A549 (cell line): ENCODE data around the gene ADAMTS15. TPM values are rescaled to one million over a fixed set of nuclear protein-coding genes. Genes with fewer than 3 reads are reported as not detected.
A peak's percentile ranks its signal among the peaks of the same experiment; 100 is the strongest.

ENCODE experiments used
- ATAC-seq, 2 experiments: fragments of 200-7000 bp in 1 of 2; fragments of >200 bp in 1 of 2; cut with Nextera tagmentation in 1 of 2; cut with Tn5 transposase in 1 of 2; 3 replicates each; pipeline versions ENCODE4 v1.8.0 to v1.9.1; 2018 to 2020; ENCODE audit warnings: mild to moderate bottlenecking in 1 of 2, moderate library complexity in 1 of 2
- CTCF ChIA-PET: fragments of 300-600 bp; sonication (Branson Sonifier 250); formaldehyde crosslinking; extraction: SDS; loops from one replicate; lab custom pipeline; 2021; ENCODE audit warnings: antibody characterized with exemption, inconsistent platforms; lab: Yijun Ruan, JAX
- POLR2A ChIA-PET: fragments of 350-600 bp; formaldehyde crosslinking; extraction: SDS; loops from one replicate; lab custom pipeline; 2021; ENCODE audit warnings: antibody characterized with exemption, inconsistent platforms; lab: Yijun Ruan, JAX
- DNase-seq, 2 experiments: peaks; one replicate each; pipeline versions ENCODE4 v3.0.0 to v3.0.0-alpha.2; 2011 to 2016; ENCODE audit warnings: low read depth in 1 of 2, low spot score in 1 of 2
- FAIRE-seq: peaks from 2 replicates; lab custom pipeline; 2011; peaks lifted over from hg19 to GRCh38; lab: Jason Lieb, UNC
- H3K27ac ChIP-seq, 2 experiments: fragments of >200 bp; sonication (Bioruptor Twin); formaldehyde crosslinking; 3 replicates each; pipeline ENCODE4 v1.5.1; 2016 to 2017
- H3K4me1 ChIP-seq: fragments of >200 bp; sonication (Bioruptor Twin); formaldehyde crosslinking; 3 replicates; pipeline ENCODE4 v1.6.1; 2016
- H3K4me2 ChIP-seq: fragments of >200 bp; sonication (Bioruptor Twin); formaldehyde crosslinking; 3 replicates; pipeline ENCODE4 v1.6.1; 2016
- H3K4me3 ChIP-seq: fragments of >200 bp; sonication (Bioruptor Twin); formaldehyde crosslinking; 3 replicates; pipeline ENCODE4 v1.5.1; 2016
- H3K9me3 ChIP-seq: fragments of >200 bp; sonication (Bioruptor Twin); formaldehyde crosslinking; 3 replicates; pipeline ENCODE4 v1.6.1; 2016
- BHLHE40 ChIP-seq: IDR thresholded peaks from 2 replicates; pipeline ENCODE4 v1.6.1; 2012; ENCODE audit warnings: low read depth, low read length, inconsistent platforms
- CHD2 ChIP-seq: fragments of 150-350 bp; IDR thresholded peaks from 2 replicates; pipeline ENCODE4 v1.6.1; 2014; ENCODE audit warnings: low read length; ENCODE audit not compliant: partially characterized antibody
- ESRRA ChIP-seq: fragments of 150-350 bp; IDR thresholded peaks from 2 replicates; pipeline ENCODE4 v1.6.1; 2014; ENCODE audit warnings: mild to moderate bottlenecking, low read length, borderline replicate concordance
- FOSB ChIP-seq: fragments of 250-450 bp; sonication (Bioruptor Pico); IDR thresholded peaks from 2 replicates; pipeline ENCODE4 v1.5.0; 2020; ENCODE audit warnings: mild to moderate bottlenecking, moderate library complexity
- FOSL2 ChIP-seq, 2 experiments: fragments of 450-650 bp in 1 of 2; fragments of >200 bp in 1 of 2; sonication (Bioruptor Twin) in 1 of 2; formaldehyde crosslinking; IDR thresholded peaks; 2 replicates each; pipeline versions ENCODE4 v1.5.0 to v1.6.1; 2016 to 2020; ENCODE audit warnings: mild to moderate bottlenecking in 1 of 2, moderate library complexity in 1 of 2
- GATA3 ChIP-seq: IDR thresholded peaks from 2 replicates; pipeline ENCODE4 v1.6.1; 2012; ENCODE audit warnings: borderline replicate concordance
- HES2 ChIP-seq: fragments of >200 bp; sonication (Bioruptor Twin); formaldehyde crosslinking; IDR thresholded peaks from 2 replicates; pipeline ENCODE4 v1.6.1; 2016
- HEYL ChIP-seq: fragments of 250-450 bp; sonication (Bioruptor Pico); IDR thresholded peaks from 2 replicates; pipeline ENCODE4 v1.8.0; 2021; ENCODE audit warnings: mild to moderate bottlenecking, moderate library complexity
- HOXA7 ChIP-seq: fragments of 250-450 bp; sonication (Bioruptor Pico); IDR thresholded peaks from 2 replicates; pipeline ENCODE4 v1.5.0; 2020; ENCODE audit warnings: mild to moderate bottlenecking, moderate library complexity
- HOXB5 ChIP-seq: fragments of 250-450 bp; sonication (Bioruptor Pico); IDR thresholded peaks from 2 replicates; pipeline ENCODE4 v1.5.0; 2020; ENCODE audit warnings: mild to moderate bottlenecking, moderate library complexity
- JUN ChIP-seq, 2 experiments: fragments of >200 bp; sonication (Bioruptor Twin); formaldehyde crosslinking; IDR thresholded peaks; 2 replicates in 1 of 2; 3 replicates in 1 of 2; pipeline ENCODE4 v1.6.1; 2016 to 2017
- JUNB ChIP-seq: fragments of >200 bp; sonication (Bioruptor Twin); formaldehyde crosslinking; IDR thresholded peaks from 2 replicates; pipeline ENCODE4 v1.6.1; 2016
- MAFK ChIP-seq: fragments of 450-650 bp; IDR thresholded peaks from 2 replicates; pipeline ENCODE4 v1.6.1; 2014; ENCODE audit not compliant: partially characterized antibody
- MAX ChIP-seq: IDR thresholded peaks from 2 replicates; pipeline ENCODE4 v1.6.1; 2012
- NR3C1 ChIP-seq: fragments of >200 bp; sonication (Bioruptor Twin); formaldehyde crosslinking; IDR thresholded peaks from 3 replicates; pipeline ENCODE4 v1.6.1; 2017
- PHF8 ChIP-seq: fragments of 200-600 bp; sonication (generic); IDR thresholded peaks from 2 replicates; pipeline ENCODE4 v1.6.1; 2016; ENCODE audit warnings: low read depth, mild to moderate bottlenecking, antibody characterized with exemption, moderate library complexity, borderline replicate concordance
- RFX5 ChIP-seq: fragments of 450-650 bp; IDR thresholded peaks from 2 replicates; pipeline ENCODE4 v1.7.1; 2014; ENCODE audit warnings: antibody characterized with exemption, mild to moderate bottlenecking, moderate library complexity
- USF2 ChIP-seq: fragments of 450-650 bp; IDR thresholded peaks from 2 replicates; pipeline ENCODE4 v1.6.1; 2014; ENCODE audit warnings: antibody characterized with exemption
- ZSCAN20 ChIP-seq: fragments of 250-450 bp; sonication (Bioruptor Pico); IDR thresholded peaks from 2 replicates; pipeline ENCODE4 v1.8.0; 2022; ENCODE audit warnings: mild to moderate bottlenecking, moderate library complexity
- WGBS: methylation state at CpG from one replicate; pipeline ENCODE4 v1.1.6; 2017; ENCODE audit errors: missing lambda C conversion rate; 5-methylcytosine and 5-hydroxymethylcytosine counted together
- polyA plus RNA-seq, 4 experiments: library from polyadenylated mRNA; depleted of rRNA in 3 of 4; stranded (reverse); fragments of >200 nt; fragmentation: RNase III in 1 of 4; extraction: RNeasy Plus Mini Kit Qiagen cat#74134 plus additional on column Dnase treatment in 1 of 4; gene quantifications; 2 replicates in 3 of 4; 3 replicates in 1 of 4; pipeline ENCODE4 v1.2.3, GENCODE V29; 2011 to 2017
- TF ChIP-seq, protein P1 (sequence below): fragments of 250-450 bp; sonication (Bioruptor Pico); IDR thresholded peaks from 2 replicates; pipeline ENCODE4 v1.5.0; 2020; ENCODE audit warnings: low read depth, mild to moderate bottlenecking, moderate library complexity
- TF ChIP-seq, protein P2 (sequence below): IDR thresholded peaks from 2 replicates; pipeline ENCODE4 v1.6.1; 2012
- TF ChIP-seq, protein P3 (sequence below): fragments of 250-450 bp; sonication (Bioruptor Pico); IDR thresholded peaks from 2 replicates; pipeline ENCODE4 v1.5.0; 2021; ENCODE audit warnings: mild to moderate bottlenecking, moderate library complexity, borderline replicate concordance

The ADAMTS15 gene
- polyA plus RNA-seq, 2 of the 4 experiments (the other 2 are of a cell fraction), result 2.2 to 4.0 TPM

GRCh38 chr11:130478881-130479280, 30.4 kb downstream of the ADAMTS15 start:
- TF ChIP-seq FOSL2 (IDR thresholded peaks at IDR 0.05), result no peak
- TF ChIP-seq FOSL2 (CRISPR knock-in tag; IDR thresholded peaks at IDR 0.05), result no peak
- no peak for TF ChIP-seq ZSCAN20 (CRISPR knock-in tag)
- TF ChIP-seq NR3C1, result no peak
- TF ChIP-seq GATA3, result no peak
- TF ChIP-seq HEYL (CRISPR knock-in tag), result no peak
- TF ChIP-seq, protein P1, sequence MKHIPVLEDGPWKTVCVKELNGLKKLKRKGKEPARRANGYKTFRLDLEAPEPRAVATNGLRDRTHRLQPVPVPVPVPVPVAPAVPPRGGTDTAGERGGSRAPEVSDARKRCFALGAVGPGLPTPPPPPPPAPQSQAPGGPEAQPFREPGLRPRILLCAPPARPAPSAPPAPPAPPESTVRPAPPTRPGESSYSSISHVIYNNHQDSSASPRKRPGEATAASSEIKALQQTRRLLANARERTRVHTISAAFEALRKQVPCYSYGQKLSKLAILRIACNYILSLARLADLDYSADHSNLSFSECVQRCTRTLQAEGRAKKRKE (CRISPR knock-in tag), result no peak
- TF ChIP-seq JUN (IDR thresholded peaks at IDR 0.05), result no peak
- no peak for TF ChIP-seq PHF8
- TF ChIP-seq, protein P2, sequence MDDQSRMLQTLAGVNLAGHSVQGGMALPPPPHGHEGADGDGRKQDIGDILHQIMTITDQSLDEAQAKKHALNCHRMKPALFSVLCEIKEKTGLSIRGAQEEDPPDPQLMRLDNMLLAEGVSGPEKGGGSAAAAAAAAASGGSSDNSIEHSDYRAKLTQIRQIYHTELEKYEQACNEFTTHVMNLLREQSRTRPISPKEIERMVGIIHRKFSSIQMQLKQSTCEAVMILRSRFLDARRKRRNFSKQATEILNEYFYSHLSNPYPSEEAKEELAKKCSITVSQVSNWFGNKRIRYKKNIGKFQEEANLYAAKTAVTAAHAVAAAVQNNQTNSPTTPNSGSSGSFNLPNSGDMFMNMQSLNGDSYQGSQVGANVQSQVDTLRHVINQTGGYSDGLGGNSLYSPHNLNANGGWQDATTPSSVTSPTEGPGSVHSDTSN, result no peak
- no peak for TF ChIP-seq HOXB5 (CRISPR knock-in tag)
- TF ChIP-seq MAFK, result no peak
- TF ChIP-seq ESRRA, result no peak

GRCh38 chr11:130480186-130480585, 31.7 kb downstream of the ADAMTS15 start:
- H3K9me3 ChIP-seq, result no peaks in the 10 kb centered on the region
- 88% methylated on average over 5 of the region's 5 CpGs for WGBS
- no peak for DNase-seq
- H3K4me3 ChIP-seq, result no peak overlapping the region
- H3K27ac ChIP-seq, result no peak overlapping the region
- no peak for TF ChIP-seq FOSB (CRISPR knock-in tag)
- TF ChIP-seq BHLHE40, result no peak
- TF ChIP-seq JUNB, result no peak
- TF ChIP-seq CHD2, result no peak
- ATAC-seq, result no peak
- POLR2A ChIA-PET, result no interaction called here
- CTCF ChIA-PET, result no interaction called here
- no peak overlapping the region for H3K4me2 ChIP-seq
- H3K4me1 ChIP-seq, result peaks cover 24% of the 10 kb centered on the region
- no peak for FAIRE-seq

More at GRCh38 chr11:130478881-130479280, 30.4 kb downstream of the ADAMTS15 start:
- no peaks in the 10 kb centered on the region for H3K9me3 ChIP-seq
- DNase-seq (no peak), ATAC-seq (peak; percentile 23 to 27; a peak in 3 of 6 replicates), FAIRE-seq (no peak)
- no peak overlapping the region for H3K4me3 ChIP-seq
- H3K4me2 ChIP-seq, result peak overlapping the region; percentile 72
- H3K27ac ChIP-seq, result peak overlapping the region; percentile 77 to 85
- H3K4me1 ChIP-seq, result peaks cover 24% of the 10 kb centered on the region
- WGBS, result 71% methylated on average over 3 of the region's 4 CpGs
- ChIA-PET CTCF (interaction anchor here (1.4 kb wide), 1 partner anchor 44 kb away, joined by 4 read pairs; no protein-coding TSS in a partner anchor), POLR2A (no interaction called here)

DNA sequence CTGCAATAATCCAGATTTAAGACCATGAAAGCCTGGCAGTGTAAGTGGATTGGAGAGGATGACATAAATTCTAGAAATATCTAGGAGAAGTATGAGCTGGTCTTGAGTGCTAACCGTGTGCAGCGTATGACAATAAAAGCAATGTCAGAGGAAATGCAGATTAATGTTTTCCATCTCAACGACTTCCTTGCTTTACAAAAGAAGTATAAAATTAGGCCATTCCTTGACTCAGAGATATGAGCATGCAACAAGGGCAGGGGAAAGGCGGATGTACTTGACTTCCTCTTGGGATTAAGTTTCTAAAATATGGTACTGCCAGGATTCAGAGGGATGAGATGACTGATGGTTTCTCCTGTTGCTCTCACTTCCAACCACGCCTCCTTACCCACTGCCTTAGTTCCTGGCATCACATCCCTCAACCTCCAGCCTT, 32.3 kb downstream of the ADAMTS15 start:
- Histone ChIP-seq H3K4me3 (no peak overlapping the region), H3K9me3 (no peaks in the 10 kb centered on the region), H3K4me1 (peaks cover 24% of the 10 kb centered on the region), H3K4me2 (no peak overlapping the region), H3K27ac (no peak overlapping the region)
- TF ChIP-seq RFX5 (no peak), BHLHE40 (no peak), JUNB (no peak), MAX (no peak), GATA3 (no peak), HOXA7 (no peak), HES2 (no peak), USF2 (no peak)
- TF ChIP-seq, protein P3, sequence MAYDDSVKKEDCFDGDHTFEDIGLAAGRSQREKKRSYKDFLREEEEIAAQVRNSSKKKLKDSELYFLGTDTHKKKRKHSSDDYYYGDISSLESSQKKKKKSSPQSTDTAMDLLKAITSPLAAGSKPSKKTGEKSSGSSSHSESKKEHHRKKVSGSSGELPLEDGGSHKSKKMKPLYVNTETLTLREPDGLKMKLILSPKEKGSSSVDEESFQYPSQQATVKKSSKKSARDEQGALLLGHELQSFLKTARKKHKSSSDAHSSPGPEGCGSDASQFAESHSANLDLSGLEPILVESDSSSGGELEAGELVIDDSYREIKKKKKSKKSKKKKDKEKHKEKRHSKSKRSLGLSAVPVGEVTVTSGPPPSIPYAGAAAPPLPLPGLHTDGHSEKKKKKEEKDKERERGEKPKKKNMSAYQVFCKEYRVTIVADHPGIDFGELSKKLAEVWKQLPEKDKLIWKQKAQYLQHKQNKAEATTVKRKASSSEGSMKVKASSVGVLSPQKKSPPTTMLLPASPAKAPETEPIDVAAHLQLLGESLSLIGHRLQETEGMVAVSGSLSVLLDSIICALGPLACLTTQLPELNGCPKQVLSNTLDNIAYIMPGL (CRISPR knock-in tag), result no peak
- no peak for ATAC-seq
- POLR2A ChIA-PET, result no interaction called here
- WGBS, result 77% methylated on average over 5 of the region's 5 CpGs
- no peak for FAIRE-seq
- no peak for DNase-seq
- CTCF ChIA-PET, result interaction anchor here (0.6 kb wide), 1 partner anchor 41 kb away, joined by 3 read pairs; no protein-coding TSS in a partner anchor
